ENCODE results near the gene CCDC127.
"Not testable (repeated sequence)": the region's sequence is repeated elsewhere in the genome, so short reads cannot be mapped to it uniquely, and the experiment has no call there.

The CCDC127 gene

GRCh38 chr5:217494-218456, at the start of gene CCDC127, which contains the start of gene SDHA:
Gene CCDC127 (minus strand): TSS chr5:218153. CDS start chr5:216849, 1,304 bp downstream.
Gene SDHA (plus strand): TSS chr5:218320. CDS start chr5:218356, 36 bp downstream.
- peak; percentile 93 for DNase-seq (ENCODE audit: low spot score)

GRCh38 chr5:267716-268115, 49.8 kb upstream of the CCDC127 start:
- no peak for DNase-seq (ENCODE audit: low spot score)

GRCh38 chr5:266311-267026, 48.5 kb upstream of the CCDC127 start:
- DNase-seq (ENCODE audit: low spot score), result not testable (repeated sequence)

- no peak for DNase-seq (ENCODE audit: low spot score)
Measured at GRCh38 chr5:264338-264737, 46.4 kb upstream of the CCDC127 start.

GRCh38 chr5:263275-263974, 45.5 kb upstream of the CCDC127 start:
- DNase-seq (ENCODE audit: low spot score), result not testable (repeated sequence)

GRCh38 chr5:257148-257547, 39.2 kb upstream of the CCDC127 start:
- no peak for DNase-seq (ENCODE audit: low spot score)

GRCh38 chr5:256347-256746, 38.4 kb upstream of the CCDC127 start:
- not testable (repeated sequence) for DNase-seq (ENCODE audit: low spot score)

- not testable (repeated sequence) for DNase-seq (ENCODE audit: low spot score)
Measured at GRCh38 chr5:255116-255515, 37.2 kb upstream of the CCDC127 start.

GRCh38 chr5:254322-254721, 36.4 kb upstream of the CCDC127 start:
- not testable (repeated sequence) for DNase-seq (ENCODE audit: low spot score)

- DNase-seq (ENCODE audit: low spot score), result no peak
Measured at GRCh38 chr5:252546-252945, 34.6 kb upstream of the CCDC127 start.

- DNase-seq (ENCODE audit: low spot score), result not testable (repeated sequence)
Measured at GRCh38 chr5:251975-252374, 34.0 kb upstream of the CCDC127 start.

GRCh38 chr5:251538-251937, 33.6 kb upstream of the CCDC127 start:
- not testable (repeated sequence) for DNase-seq (ENCODE audit: low spot score)

GRCh38 chr5:251016-251415, 33.1 kb upstream of the CCDC127 start:
- DNase-seq (ENCODE audit: low spot score), result not testable (repeated sequence)

- not testable (repeated sequence) for DNase-seq (ENCODE audit: low spot score)
Measured at GRCh38 chr5:250396-250795, 32.4 kb upstream of the CCDC127 start.

GRCh38 chr5:245717-246116, 27.8 kb upstream of the CCDC127 start:
- DNase-seq (ENCODE audit: low spot score), result not testable (repeated sequence)

- not testable (repeated sequence) for DNase-seq (ENCODE audit: low spot score)
Measured at GRCh38 chr5:243683-244367, 25.9 kb upstream of the CCDC127 start.

GRCh38 chr5:241045-241669, 23.2 kb upstream of the CCDC127 start:
- not testable (repeated sequence) for DNase-seq (ENCODE audit: low spot score)

- not testable (repeated sequence) for DNase-seq (ENCODE audit: low spot score)
Measured at GRCh38 chr5:240550-240949, 22.6 kb upstream of the CCDC127 start.

GRCh38 chr5:237931-238330, 20.0 kb upstream of the CCDC127 start:
- DNase-seq (ENCODE audit: low spot score), result not testable (repeated sequence)

GRCh38 chr5:235527-235926, 17.6 kb upstream of the CCDC127 start:
- not testable (repeated sequence) for DNase-seq (ENCODE audit: low spot score)

GRCh38 chr5:234450-234849, 16.5 kb upstream of the CCDC127 start:
- DNase-seq (ENCODE audit: low spot score), result no peak

All from globus pallidus (tissue), 1 donor.